ENCODE measurements around the gene RAB37.

The RAB37 gene

GRCh38 chr17:74757931-74758847, 21.1 kb downstream of the RAB37 start:
- H3K4me3 ChIP-seq (ENCODE audit: low read depth, low read length) = no peak overlapping the region

GRCh38 chr17:74758848-74759168, 21.8 kb downstream of the RAB37 start:
- TF ChIP-seq CTCF (IDR thresholded peaks at IDR 0.05; ENCODE audit: low read depth, low read length) = no peak
- no peak overlapping the region for H3K4me3 ChIP-seq (ENCODE audit: low read depth, low read length)

More at GRCh38 chr17:74757931-74758847, 21.1 kb downstream of the RAB37 start:
- TF ChIP-seq CTCF (IDR thresholded peaks at IDR 0.05; ENCODE audit: low read depth, low read length) = no peak

GRCh38 chr17:74759243-74759801, 22.3 kb downstream of the RAB37 start:
- no peak overlapping the region for H3K4me3 ChIP-seq (ENCODE audit: low read depth, low read length)
- TF ChIP-seq CTCF (IDR thresholded peaks at IDR 0.05; ENCODE audit: low read depth, low read length) = no peak

- TF ChIP-seq CTCF (IDR thresholded peaks at IDR 0.05; ENCODE audit: low read depth, low read length) = no peak
- no peak overlapping the region for H3K4me3 ChIP-seq (ENCODE audit: low read depth, low read length)
Measured at GRCh38 chr17:74759941-74760340, 22.9 kb downstream of the RAB37 start.

GRCh38 chr17:74760404-74761105, 23.5 kb downstream of the RAB37 start:
- no peak for TF ChIP-seq CTCF (IDR thresholded peaks at IDR 0.05; ENCODE audit: low read depth, low read length)
- no peak overlapping the region for H3K4me3 ChIP-seq (ENCODE audit: low read depth, low read length)

- no peak for TF ChIP-seq CTCF (IDR thresholded peaks at IDR 0.05; ENCODE audit: low read depth, low read length)
- H3K4me3 ChIP-seq (ENCODE audit: low read depth, low read length) = no peak overlapping the region
Measured at GRCh38 chr17:74761419-74761818, 24.4 kb downstream of the RAB37 start.

- H3K4me3 ChIP-seq (ENCODE audit: low read depth, low read length) = no peak overlapping the region
- TF ChIP-seq CTCF (IDR thresholded peaks at IDR 0.05; ENCODE audit: low read depth, low read length) = no peak
Measured at GRCh38 chr17:74761931-74762330, 24.9 kb downstream of the RAB37 start.

Data from WI38 (cell line).